Measurements from ENCODE around the gene ATP2C2. TPM values are rescaled to one million over a fixed set of nuclear protein-coding genes. Genes with fewer than 3 reads are reported as not detected.

Gene ATP2C2
- total RNA-seq, 1 donor from 2014 or later: not detected

- peaks cover 15% of the 10 kb centered on the region for H3K27me3 ChIP-seq
- no peaks in the 10 kb centered on the region for H3K36me3 ChIP-seq
- TF ChIP-seq CTCF (IDR thresholded peaks at IDR 0.05): no peak
- no peak overlapping the region for H3K4me3 ChIP-seq
- intact Hi-C loops (cut with DNase I): no loop called here
- H3K9me3 ChIP-seq: no peaks in the 10 kb centered on the region
- H3K4me1 ChIP-seq: no peaks in the 10 kb centered on the region
- H3K27ac ChIP-seq: no peak overlapping the region
- no peak for DNase-seq (ENCODE audit: low spot score in 2 of 2)
Measured at GRCh38 chr16:84369938-84370627, 1.7 kb downstream of the ATP2C2 start.

- DNase-seq (ENCODE audit: low spot score in 2 of 2): no peak
- H3K36me3 ChIP-seq: no peaks in the 10 kb centered on the region
- no peak overlapping the region for H3K27ac ChIP-seq
- no peaks in the 10 kb centered on the region for H3K9me3 ChIP-seq
- intact Hi-C loops (cut with DNase I): no loop called here
- TF ChIP-seq CTCF (IDR thresholded peaks at IDR 0.05): no peak
- peaks cover 15% of the 10 kb centered on the region for H3K27me3 ChIP-seq
- no peak overlapping the region for H3K4me3 ChIP-seq
- no peaks in the 10 kb centered on the region for H3K4me1 ChIP-seq
Measured at GRCh38 chr16:84370723-84371552, 2.6 kb downstream of the ATP2C2 start.

- peaks cover 15% of the 10 kb centered on the region for H3K27me3 ChIP-seq
- no peak for TF ChIP-seq CTCF (IDR thresholded peaks at IDR 0.05)
- no peaks in the 10 kb centered on the region for H3K9me3 ChIP-seq
- no peak overlapping the region for H3K4me3 ChIP-seq
- H3K36me3 ChIP-seq: no peaks in the 10 kb centered on the region
- intact Hi-C loops (cut with DNase I): no loop called here
- no peaks in the 10 kb centered on the region for H3K4me1 ChIP-seq
- no peak for DNase-seq (ENCODE audit: low spot score in 2 of 2)
- H3K27ac ChIP-seq: no peak overlapping the region
Measured at GRCh38 chr16:84371553-84371865, 3.2 kb downstream of the ATP2C2 start.

GRCh38 chr16:84373907-84374489 is 5.7 kb downstream of the ATP2C2 start:
- no peaks in the 10 kb centered on the region for H3K9me3 ChIP-seq
- no peak overlapping the region for H3K27ac ChIP-seq
- TF ChIP-seq CTCF (IDR thresholded peaks at IDR 0.05): no peak
- intact Hi-C loops (cut with DNase I): no loop called here
- H3K4me1 ChIP-seq: no peaks in the 10 kb centered on the region
- DNase-seq (ENCODE audit: low spot score in 2 of 2): no peak
- no peaks in the 10 kb centered on the region for H3K27me3 ChIP-seq
- no peak overlapping the region for H3K4me3 ChIP-seq
- H3K36me3 ChIP-seq: no peaks in the 10 kb centered on the region

- TF ChIP-seq CTCF (IDR thresholded peaks at IDR 0.05): no peak
- no peak overlapping the region for H3K27ac ChIP-seq
- intact Hi-C loops (cut with DNase I): no loop called here
- DNase-seq (ENCODE audit: low spot score in 2 of 2): no peak
- no peaks in the 10 kb centered on the region for H3K27me3 ChIP-seq
- H3K4me3 ChIP-seq: no peak overlapping the region
- H3K4me1 ChIP-seq: no peaks in the 10 kb centered on the region
- no peaks in the 10 kb centered on the region for H3K9me3 ChIP-seq
- no peaks in the 10 kb centered on the region for H3K36me3 ChIP-seq
Measured at GRCh38 chr16:84378099-84378498, 9.8 kb downstream of the ATP2C2 start.

Data from ascending aorta (tissue), 2 donors.